Karpas-422 (cell line): Measurements from ENCODE around the gene GSS. TPM values are rescaled to one million over a fixed set of nuclear protein-coding genes. Genes with fewer than 3 reads are reported as not detected.

ENCODE experiments used
- DNase-seq: peaks from one replicate; pipeline ENCODE4 v3.0.0-alpha.2; 2015
- H2AFZ ChIP-seq: fragments of 200-600 bp; sonication (generic); 2 replicates; pipeline ENCODE4 v1.6.1; 2014; ENCODE audit warnings: antibody characterized with exemption, low read length, mixed read lengths
- H3K27ac ChIP-seq: fragments of 200-600 bp; sonication (generic); 2 replicates; pipeline ENCODE4 v1.5.1; 2014; ENCODE audit warnings: mild to moderate bottlenecking, low read length, moderate library complexity
- H3K27me3 ChIP-seq: fragments of 200-600 bp; sonication (generic); 2 replicates; pipeline ENCODE4 v1.6.1; 2014; ENCODE audit warnings: low read length, mixed read lengths
- H3K36me3 ChIP-seq: fragments of 200-600 bp; sonication (generic); 2 replicates; pipeline ENCODE4 v1.6.1; 2014; ENCODE audit warnings: low read length, mixed read lengths; ENCODE audit not compliant: insufficient read depth
- H3K4me1 ChIP-seq: fragments of 200-600 bp; sonication (generic); 2 replicates; pipeline ENCODE4 v1.6.1; 2014; ENCODE audit warnings: mild to moderate bottlenecking, low read length, mixed read lengths
- H3K4me2 ChIP-seq: fragments of 200-600 bp; sonication (generic); 2 replicates; pipeline ENCODE4 v1.6.1; 2014; ENCODE audit warnings: low read length, low read depth, mild to moderate bottlenecking; ENCODE audit not compliant: poor library complexity, severe bottlenecking
- H3K4me3 ChIP-seq: fragments of 200-600 bp; sonication (generic); 2 replicates; pipeline ENCODE4 v1.5.1; 2014; ENCODE audit warnings: mild to moderate bottlenecking, antibody characterized with exemption, low read length, mixed read lengths
- H3K79me2 ChIP-seq: fragments of 200-600 bp; sonication (generic); 2 replicates; pipeline ENCODE4 v1.6.1; 2014; ENCODE audit warnings: mild to moderate bottlenecking, low read length, mixed read lengths
- H3K9ac ChIP-seq: fragments of 200-600 bp; sonication (generic); 2 replicates; pipeline ENCODE4 v1.6.0; 2014; ENCODE audit warnings: low read length
- H3K9me2 ChIP-seq: fragments of 200-600 bp; sonication (generic), shearing (Covaris generic); replicated peaks from 2 replicates; pipeline ENCODE4 v1.6.0; 2014; ENCODE audit warnings: mild to moderate bottlenecking, low read length, moderate library complexity; ENCODE audit not compliant: insufficient read depth
- H3K9me3 ChIP-seq: fragments of 300-700, 200-600 bp; sonication (generic); 2 replicates; pipeline ENCODE4 v1.6.1; 2014; ENCODE audit warnings: low read length, mixed read lengths
- H4K20me1 ChIP-seq: fragments of 200-600 bp; sonication (generic); 2 replicates; pipeline ENCODE4 v1.6.1; 2014; ENCODE audit warnings: mild to moderate bottlenecking, antibody characterized with exemption, low read length, low read depth; ENCODE audit not compliant: insufficient read depth
- total RNA-seq: library from RNA; depleted of rRNA; stranded (reverse); fragments of >200 nt; shearing (Covaris generic); gene quantifications from 2 replicates; pipeline ENCODE4 v1.2.3, GENCODE V29; 2014; ENCODE audit warnings: low replicate concordance

The GSS gene
- total RNA-seq, 1 experiment from 2014 or later = 24.7 TPM

DNA sequence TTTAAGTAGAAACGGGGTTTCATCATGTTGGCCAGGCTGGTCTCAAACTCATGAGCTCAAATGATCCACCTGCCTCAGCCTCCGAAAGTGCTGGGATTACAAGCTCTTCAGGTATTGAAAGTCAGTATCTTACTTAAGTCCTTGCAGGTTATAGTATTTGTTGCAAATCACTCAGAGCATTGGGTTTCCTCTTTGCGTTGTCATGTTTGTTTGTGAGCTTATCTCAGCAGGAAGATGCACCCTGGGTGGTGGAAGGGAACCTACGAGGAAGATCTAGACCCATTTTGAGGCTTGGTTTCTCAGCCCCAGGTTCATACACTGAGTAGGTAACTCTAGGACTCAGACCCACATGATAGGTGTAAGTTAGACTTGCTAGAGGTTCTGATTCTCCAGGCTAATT lies 18.6 kb upstream of the GSS start:
- H3K9me2 ChIP-seq = no peaks in the 10 kb centered on the region
- H3K36me3 ChIP-seq = no peaks in the 10 kb centered on the region
- no peak overlapping the region for H2AFZ ChIP-seq
- peaks cover 24% of the 10 kb centered on the region for H3K4me1 ChIP-seq
- H3K27ac ChIP-seq = no peak overlapping the region
- H3K4me2 ChIP-seq = no peak overlapping the region
- H3K9ac ChIP-seq = no peak overlapping the region
- no peak for DNase-seq
- no peaks in the 10 kb centered on the region for H3K9me3 ChIP-seq
- H3K4me3 ChIP-seq = no peak overlapping the region
- H3K79me2 ChIP-seq = no peaks in the 10 kb centered on the region
- H3K27me3 ChIP-seq = no peaks in the 10 kb centered on the region
- H4K20me1 ChIP-seq = no peaks in the 10 kb centered on the region

DNA sequence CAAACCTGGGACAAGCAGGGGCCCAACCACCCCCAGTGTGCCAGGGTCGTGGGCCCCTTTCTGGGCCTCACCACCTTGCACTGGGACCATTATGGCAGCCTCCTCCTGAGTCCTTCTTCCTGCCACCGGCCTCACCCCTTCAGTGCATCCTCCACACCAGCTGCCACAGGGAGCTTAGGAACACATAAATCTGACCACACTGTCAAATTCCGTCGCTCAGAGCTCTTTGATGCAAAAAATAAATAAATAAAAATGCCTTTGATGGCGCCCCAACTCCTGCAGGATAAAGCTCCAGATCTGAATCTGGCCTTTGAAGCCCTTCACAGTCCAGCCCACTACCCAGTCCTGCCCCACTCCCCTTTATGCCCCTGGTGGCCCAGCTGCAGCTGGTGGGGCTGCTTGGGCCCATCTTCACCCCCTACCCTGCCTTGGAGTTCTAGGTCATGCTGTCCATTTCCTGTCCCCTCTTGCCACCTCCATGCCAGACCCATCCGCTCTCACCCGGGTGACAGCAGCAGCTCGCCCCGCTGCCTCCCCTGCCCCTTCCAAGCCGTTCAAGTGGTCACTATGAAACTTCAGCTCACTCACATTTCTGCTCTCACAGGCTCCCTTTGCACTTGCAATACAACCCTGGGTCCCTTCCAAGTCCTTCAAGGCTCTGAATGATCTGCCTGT lies 16.1 kb upstream of the GSS start:
- no peaks in the 10 kb centered on the region for H3K9me2 ChIP-seq
- no peaks in the 10 kb centered on the region for H3K36me3 ChIP-seq
- no peaks in the 10 kb centered on the region for H3K27me3 ChIP-seq
- H3K4me1 ChIP-seq = peaks cover 10% of the 10 kb centered on the region
- no peak overlapping the region for H3K4me2 ChIP-seq
- H3K4me3 ChIP-seq = no peak overlapping the region
- H4K20me1 ChIP-seq = no peaks in the 10 kb centered on the region
- H3K79me2 ChIP-seq = no peaks in the 10 kb centered on the region
- no peak overlapping the region for H3K9ac ChIP-seq
- DNase-seq = no peak
- H3K27ac ChIP-seq = no peak overlapping the region
- no peak overlapping the region for H2AFZ ChIP-seq
- no peaks in the 10 kb centered on the region for H3K9me3 ChIP-seq

- Histone ChIP-seq H3K79me2 (no peaks in the 10 kb centered on the region), H3K36me3 (no peaks in the 10 kb centered on the region), H3K27ac (no peak overlapping the region), H3K9me2 (no peaks in the 10 kb centered on the region), H3K4me2 (no peak overlapping the region), H3K9ac (no peak overlapping the region), H4K20me1 (no peaks in the 10 kb centered on the region), H3K4me1 (peaks cover 3% of the 10 kb centered on the region), H3K4me3 (no peak overlapping the region), H3K9me3 (no peaks in the 10 kb centered on the region), H3K27me3 (no peaks in the 10 kb centered on the region), H2AFZ (no peak overlapping the region)
- no peak for DNase-seq
Measured at GRCh38 chr20:34970846-34971560, 15.4 kb upstream of the GSS start.

DNA sequence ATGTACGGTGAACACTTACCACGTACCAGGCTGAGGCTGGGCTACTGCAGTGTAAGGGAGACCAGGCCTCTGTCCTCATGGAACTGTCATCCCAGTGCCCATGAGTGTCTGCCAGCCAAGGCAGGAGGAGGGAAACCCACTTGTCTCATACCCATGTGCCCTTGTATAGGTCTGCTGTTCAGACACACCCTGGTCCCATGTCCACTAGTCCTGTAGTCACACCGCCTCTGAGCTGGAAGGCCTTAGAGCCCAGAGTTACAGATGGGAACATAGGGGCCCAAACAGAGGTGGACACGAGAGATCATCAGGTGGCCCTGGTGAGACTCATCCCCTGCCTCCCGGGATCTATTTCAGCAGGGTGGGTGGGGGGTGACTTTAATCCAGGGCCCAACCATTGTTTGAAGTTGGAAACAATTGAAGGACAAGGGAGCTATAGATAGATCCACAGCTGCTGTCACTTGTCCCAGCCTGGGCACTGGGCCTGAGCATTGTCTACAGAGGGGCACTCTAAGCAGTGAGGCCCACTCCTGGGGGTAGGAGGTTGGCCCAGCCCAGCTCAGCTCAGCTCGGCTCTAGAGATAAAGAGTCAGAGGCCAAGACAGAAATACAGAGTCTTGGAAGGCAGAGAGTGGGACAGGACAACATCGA lies 14.7 kb upstream of the GSS start:
- H3K79me2 ChIP-seq = no peaks in the 10 kb centered on the region
- H2AFZ ChIP-seq = no peak overlapping the region
- no peak overlapping the region for H3K9ac ChIP-seq
- H3K9me2 ChIP-seq = no peaks in the 10 kb centered on the region
- no peak overlapping the region for H3K4me2 ChIP-seq
- no peak overlapping the region for H3K4me3 ChIP-seq
- no peak overlapping the region for H3K27ac ChIP-seq
- no peaks in the 10 kb centered on the region for H3K27me3 ChIP-seq
- H3K36me3 ChIP-seq = no peaks in the 10 kb centered on the region
- no peaks in the 10 kb centered on the region for H3K9me3 ChIP-seq
- H4K20me1 ChIP-seq = no peaks in the 10 kb centered on the region
- no peak for DNase-seq
- H3K4me1 ChIP-seq = no peaks in the 10 kb centered on the region

DNA sequence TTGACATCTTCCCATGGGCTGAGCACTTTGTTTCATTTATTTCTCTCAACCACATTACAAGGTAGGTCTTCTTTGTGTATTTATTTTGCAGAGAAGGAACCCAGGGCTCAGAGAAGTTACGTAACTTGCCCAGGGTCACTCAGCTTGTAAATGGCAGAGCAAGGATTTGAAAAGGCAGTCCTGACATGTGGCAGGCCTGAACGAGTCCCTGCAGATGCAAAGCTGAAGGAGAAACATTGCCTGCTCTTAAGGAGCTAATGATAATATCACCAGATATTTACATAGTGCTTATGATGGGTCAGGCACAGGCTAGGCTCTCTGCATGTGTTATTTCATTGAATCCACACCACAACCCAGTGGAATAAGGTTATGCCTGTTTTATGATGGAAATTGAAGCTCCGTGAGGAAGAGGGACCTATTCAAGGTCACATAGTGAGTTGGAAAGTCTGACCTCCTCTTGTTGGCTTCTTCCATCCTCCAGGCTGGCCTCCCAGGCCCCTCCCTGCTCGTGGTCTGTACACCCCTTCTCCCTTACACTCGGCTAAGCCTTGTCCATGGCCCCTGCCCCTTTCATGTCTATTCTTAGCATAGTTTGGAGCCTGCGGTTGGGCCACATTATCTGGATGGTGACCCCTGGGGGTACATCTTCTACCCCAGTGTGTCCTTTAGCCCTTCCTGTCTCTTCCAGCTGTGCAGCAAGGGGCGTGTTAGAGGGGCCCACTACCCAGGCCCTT lies 12.6 kb upstream of the GSS start:
- no peaks in the 10 kb centered on the region for H3K9me3 ChIP-seq
- DNase-seq = no peak
- no peak overlapping the region for H3K4me3 ChIP-seq
- H3K27me3 ChIP-seq = no peaks in the 10 kb centered on the region
- no peak overlapping the region for H3K9ac ChIP-seq
- H3K27ac ChIP-seq = no peak overlapping the region
- H4K20me1 ChIP-seq = no peaks in the 10 kb centered on the region
- H3K36me3 ChIP-seq = no peaks in the 10 kb centered on the region
- H3K4me2 ChIP-seq = no peak overlapping the region
- H3K79me2 ChIP-seq = no peaks in the 10 kb centered on the region
- no peaks in the 10 kb centered on the region for H3K4me1 ChIP-seq
- no peaks in the 10 kb centered on the region for H3K9me2 ChIP-seq
- H2AFZ ChIP-seq = no peak overlapping the region

- Histone ChIP-seq H3K27me3 (no peaks in the 10 kb centered on the region), H3K4me1 (no peaks in the 10 kb centered on the region), H3K79me2 (no peaks in the 10 kb centered on the region), H3K4me3 (no peak overlapping the region), H2AFZ (no peak overlapping the region), H3K27ac (no peak overlapping the region), H3K9me3 (no peaks in the 10 kb centered on the region), H3K9ac (no peak overlapping the region), H4K20me1 (no peaks in the 10 kb centered on the region), H3K36me3 (no peaks in the 10 kb centered on the region), H3K9me2 (no peaks in the 10 kb centered on the region), H3K4me2 (no peak overlapping the region)
- no peak for DNase-seq
Measured at GRCh38 chr20:34967421-34967820, 11.8 kb upstream of the GSS start.

- Histone ChIP-seq H3K9me2 (no peaks in the 10 kb centered on the region), H3K9me3 (no peaks in the 10 kb centered on the region), H3K79me2 (no peaks in the 10 kb centered on the region), H3K4me2 (no peak overlapping the region), H3K4me3 (no peak overlapping the region), H2AFZ (no peak overlapping the region), H3K27ac (no peak overlapping the region), H4K20me1 (no peaks in the 10 kb centered on the region), H3K36me3 (no peaks in the 10 kb centered on the region), H3K9ac (no peak overlapping the region), H3K27me3 (no peaks in the 10 kb centered on the region), H3K4me1 (no peaks in the 10 kb centered on the region)
- no peak for DNase-seq
Measured at GRCh38 chr20:34965051-34965450, 9.4 kb upstream of the GSS start.

DNA sequence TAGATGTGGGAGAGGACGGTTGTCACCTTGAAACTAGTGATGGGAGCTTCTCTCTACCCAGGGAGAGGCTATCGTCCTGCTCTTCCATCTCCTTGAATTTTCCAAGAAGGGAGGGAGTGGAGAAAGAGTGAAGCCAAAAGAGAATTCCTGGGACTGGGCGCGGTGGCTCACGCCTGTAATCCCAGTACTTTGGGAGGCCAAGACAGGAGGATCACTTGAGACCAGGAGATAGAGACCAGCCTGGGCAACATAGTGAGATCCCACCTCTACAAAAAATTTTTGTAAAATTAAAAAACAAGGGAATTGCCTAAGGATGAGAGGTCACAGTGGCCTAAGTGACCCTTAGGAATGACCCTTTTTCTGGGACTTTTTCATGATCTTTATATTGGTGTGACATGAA lies 8.9 kb upstream of the GSS start:
- no peak overlapping the region for H3K27ac ChIP-seq
- DNase-seq = no peak
- no peaks in the 10 kb centered on the region for H3K9me3 ChIP-seq
- H3K27me3 ChIP-seq = no peaks in the 10 kb centered on the region
- H3K4me1 ChIP-seq = no peaks in the 10 kb centered on the region
- no peaks in the 10 kb centered on the region for H3K36me3 ChIP-seq
- no peak overlapping the region for H2AFZ ChIP-seq
- no peaks in the 10 kb centered on the region for H4K20me1 ChIP-seq
- H3K4me3 ChIP-seq = no peak overlapping the region
- no peak overlapping the region for H3K4me2 ChIP-seq
- no peak overlapping the region for H3K9ac ChIP-seq
- H3K9me2 ChIP-seq = no peaks in the 10 kb centered on the region
- H3K79me2 ChIP-seq = no peaks in the 10 kb centered on the region
